Calu3 (cell line): Measurements from ENCODE around the gene RABEP1. TPM values are rescaled to one million over a fixed set of nuclear protein-coding genes. Genes with fewer than 3 reads are reported as not detected.

Source experiments
- BruUV-seq: library from RNA; stranded (reverse); fragments of 400-500 nt; replicated peaks from 2 replicates; lab custom pipeline; 2021; lab: Mats Ljungman, UMichigan
- CTCF ChIA-PET: fragments of 300-600 bp; sonication (Branson Sonifier 250); formaldehyde crosslinking; loops from one replicate; lab custom pipeline; 2022; ENCODE audit warnings: antibody characterized with exemption; lab: Charles Lee
- DNase-seq: peaks from one replicate; pipeline ENCODE4 v3.0.0; 2022
- H3K27ac Mint-ChIP-seq: one replicate; pipeline ENCODE4 v1.8.0; 2022; ENCODE audit warnings: mixed read lengths; ENCODE audit not compliant: unreplicated experiment
- H3K27me3 Mint-ChIP-seq: one replicate; pipeline ENCODE4 v1.8.0; 2022; ENCODE audit warnings: mixed read lengths; ENCODE audit not compliant: unreplicated experiment
- H3K36me3 Mint-ChIP-seq: one replicate; pipeline ENCODE4 v1.8.0; 2022; ENCODE audit warnings: mild to moderate bottlenecking, moderate library complexity, mixed read lengths; ENCODE audit not compliant: insufficient read depth, unreplicated experiment
- H3K4me1 Mint-ChIP-seq: one replicate; pipeline ENCODE4 v1.8.0; 2022; ENCODE audit warnings: mild to moderate bottlenecking, low read depth, mixed read lengths; ENCODE audit not compliant: unreplicated experiment
- H3K4me3 Mint-ChIP-seq: one replicate; pipeline ENCODE4 v1.8.0; 2022; ENCODE audit warnings: mild to moderate bottlenecking, low read depth, moderate library complexity, mixed read lengths; ENCODE audit not compliant: unreplicated experiment
- H3K9me3 Mint-ChIP-seq: one replicate; pipeline ENCODE4 v1.8.0; 2022; ENCODE audit warnings: low read depth, mixed read lengths; ENCODE audit not compliant: unreplicated experiment
- CTCF ChIP-seq: fragments of 200-600 bp; IDR thresholded peaks from one replicate; pipeline ENCODE4 v1.8.0; 2022; ENCODE audit warnings: antibody characterized with exemption; ENCODE audit not compliant: unreplicated experiment
- intact Hi-C: fragments of 100-400 bp; cut with micrococcal nuclease; formaldehyde crosslinking; loops from one replicate; pipeline ENCODE4 v1.10.0; 2022; ENCODE audit not compliant: unreplicated experiment
- total RNA-seq: library from RNA; stranded (reverse); gene quantifications from 2 replicates; pipeline ENCODE4 v1.2.3, GENCODE V29; 2022

The RABEP1 gene
- total RNA-seq, 1 experiment from 2014 or later, result 33.5 TPM

GRCh38 chr17:5330981-5331380 is 48.9 kb downstream of the RABEP1 start:
- CTCF ChIA-PET, result no interaction called here
- Mint-ChIP-seq H3K9me3 (no peaks in the 10 kb centered on the region), H3K4me3 (no peak overlapping the region), H3K36me3 (peaks cover 11% of the 10 kb centered on the region), H3K4me1 (no peaks in the 10 kb centered on the region), H3K27ac (no peak overlapping the region), H3K27me3 (no peaks in the 10 kb centered on the region)
- no peak for DNase-seq
- no TSS peak for BruUV-seq
- intact Hi-C loops, result no loop called here
- TF ChIP-seq CTCF, result no peak

- peaks cover 11% of the 10 kb centered on the region for H3K36me3 Mint-ChIP-seq
- no peaks in the 10 kb centered on the region for H3K9me3 Mint-ChIP-seq
- no TSS peak for BruUV-seq
- no peak overlapping the region for H3K4me3 Mint-ChIP-seq
- DNase-seq, result no peak
- H3K27me3 Mint-ChIP-seq, result no peaks in the 10 kb centered on the region
- intact Hi-C loops, result no loop called here
- H3K27ac Mint-ChIP-seq, result no peak overlapping the region
- no peaks in the 10 kb centered on the region for H3K4me1 Mint-ChIP-seq
- TF ChIP-seq CTCF, result no peak
- CTCF ChIA-PET, result no interaction called here
These were observed 49.4 kb downstream of the RABEP1 start for GRCh38 chr17:5331506-5331905.

- Mint-ChIP-seq H3K27me3 (no peaks in the 10 kb centered on the region), H3K9me3 (no peaks in the 10 kb centered on the region), H3K4me3 (no peak overlapping the region), H3K36me3 (no peaks in the 10 kb centered on the region), H3K4me1 (no peaks in the 10 kb centered on the region), H3K27ac (no peak overlapping the region)
- no TSS peak for BruUV-seq
- intact Hi-C loops, result no loop called here
- CTCF ChIA-PET, result interaction anchor here (0.6 kb wide), 1 partner anchor 1868 kb away, joined by 3 read pairs; no protein-coding TSS in a partner anchor
- no peak for DNase-seq
- TF ChIP-seq CTCF, result no peak
These were observed 62.8 kb downstream of the RABEP1 start for GRCh38 chr17:5344914-5345313.

- intact Hi-C loops, result no loop called here
- Mint-ChIP-seq H3K4me1 (peaks cover 9% of the 10 kb centered on the region), H3K36me3 (peaks cover 4% of the 10 kb centered on the region), H3K27ac (no peak overlapping the region), H3K4me3 (no peak overlapping the region), H3K27me3 (no peaks in the 10 kb centered on the region), H3K9me3 (no peaks in the 10 kb centered on the region)
- CTCF ChIA-PET, result no interaction called here
- no peak for TF ChIP-seq CTCF
- no TSS peak for BruUV-seq
- no peak for DNase-seq
These were observed 70.7 kb downstream of the RABEP1 start for GRCh38 chr17:5352681-5353289.
